GM12878 (cell line): Measurements from ENCODE around the gene SHANK3. TPM values are rescaled to one million over a fixed set of nuclear protein-coding genes. Genes with fewer than 3 reads are reported as not detected.

Experiments
- ATAC-seq: fragments of 200-7000 bp; cut with Tn5 transposase; 3 replicates; pipeline ENCODE4 v1.9.1; 2020; ENCODE audit warnings: mild to moderate bottlenecking, moderate library complexity
- BruUV-seq: library from RNA; stranded (reverse); fragments of 400-500 nt; replicated peaks from 2 replicates; lab custom pipeline; 2021; lab: Mats Ljungman, UMichigan
- CTCF ChIA-PET: fragments of 300-600 bp; sonication (Branson Sonifier 250); formaldehyde crosslinking; extraction: SDS; loops from one replicate; lab custom pipeline; 2021; ENCODE audit warnings: inconsistent platforms; lab: Yijun Ruan, JAX
- POLR2A ChIA-PET: fragments of 350-600 bp; formaldehyde crosslinking; extraction: SDS; loops from one replicate; lab custom pipeline; 2021; ENCODE audit warnings: inconsistent platforms; lab: Charles Lee
- RAD21 ChIA-PET: fragments of 300-600 bp; sonication (Branson Sonifier 250); formaldehyde crosslinking; loops from one replicate; lab custom pipeline; 2023; ENCODE audit warnings: antibody characterized with exemption; ENCODE audit not compliant: unreplicated experiment; lab: Charles Lee
- SMC1A ChIA-PET: fragments of 300-600 bp; sonication (Branson Sonifier 250); formaldehyde crosslinking; loops from one replicate; lab custom pipeline; 2023; ENCODE audit not compliant: unreplicated experiment, uncharacterized antibody; lab: Charles Lee
- DNase-seq: peaks from one replicate; pipeline ENCODE4 v3.0.0-alpha.2; 2011; ENCODE audit warnings: low read depth, low spot score
- FAIRE-seq: peaks from 3 replicates; lab custom pipeline; 2011; peaks lifted over from hg19 to GRCh38; lab: Jason Lieb, UNC
- H2AFZ ChIP-seq: 2 replicates; pipeline ENCODE4 v1.6.0; 2011; ENCODE audit warnings: low read depth, low read length, control low read depth; ENCODE audit not compliant: control insufficient read depth
- H3K27ac ChIP-seq: 2 replicates; pipeline ENCODE4 v1.5.1; 2011; ENCODE audit warnings: control low read depth; ENCODE audit not compliant: control insufficient read depth, insufficient read depth
- H3K27me3 ChIP-seq, 2 experiments: replicated peaks in 1 of 2; 2 replicates each; pipeline versions ENCODE4 v1.6.0 to v1.6.1; 2011; ENCODE audit warnings: low read length in 1 of 2; ENCODE audit not compliant: control insufficient read depth in 2 of 2, insufficient read depth in 2 of 2
- H3K36me3 ChIP-seq, 2 experiments: 2 replicates each; pipeline ENCODE4 v1.5.1; 2011; ENCODE audit warnings: low read length in 1 of 2; ENCODE audit not compliant: control insufficient read depth in 2 of 2, insufficient read depth in 2 of 2
- H3K4me1 ChIP-seq: 2 replicates; pipeline ENCODE4 v1.6.1; 2011; ENCODE audit warnings: mild to moderate bottlenecking, low read length, moderate library complexity, mixed read lengths; ENCODE audit not compliant: control insufficient read depth, insufficient read depth
- H3K4me2 ChIP-seq: 2 replicates; pipeline ENCODE4 v1.6.0; 2011; ENCODE audit warnings: control low read depth; ENCODE audit not compliant: control insufficient read depth, insufficient read depth
- H3K4me3 ChIP-seq: fragments of 200-600 bp; sonication (generic); 2 replicates; pipeline ENCODE4 v1.5.1; 2016
- H3K79me2 ChIP-seq: 2 replicates; pipeline ENCODE4 v1.6.0; 2011; ENCODE audit warnings: low read length; ENCODE audit not compliant: control insufficient read depth, insufficient read depth
- H3K9ac ChIP-seq: 2 replicates; pipeline ENCODE4 v1.8.0; 2011; ENCODE audit warnings: low read length, control low read depth, mixed read lengths; ENCODE audit not compliant: control insufficient read depth, insufficient read depth
- H3K9me3 ChIP-seq: replicated peaks from 3 replicates; pipeline ENCODE4 v1.5.1; 2011; ENCODE audit warnings: mild to moderate bottlenecking, low read length; ENCODE audit not compliant: control insufficient read depth, insufficient read depth
- H4K20me1 ChIP-seq: 2 replicates; pipeline ENCODE4 v1.6.0; 2011; ENCODE audit not compliant: control insufficient read depth, insufficient read depth
- ASH2L ChIP-seq: fragments of 300-600, 200-600 bp; sonication (generic); IDR thresholded peaks from 2 replicates; pipeline ENCODE4 v1.6.1; 2017; ENCODE audit warnings: low read depth, mild to moderate bottlenecking, borderline replicate concordance
- CBX3 ChIP-seq: fragments of 200-600 bp; sonication (generic); IDR thresholded peaks from 2 replicates; pipeline ENCODE4 v1.6.1; 2016; ENCODE audit warnings: low read depth, borderline replicate concordance
- CREM ChIP-seq: IDR thresholded peaks from 2 replicates; pipeline ENCODE4 v1.6.1; 2014; ENCODE audit warnings: antibody characterized with exemption, low read depth
- JUNB ChIP-seq: IDR thresholded peaks from 2 replicates; pipeline ENCODE4 v1.6.1; 2016; ENCODE audit warnings: antibody characterized with exemption, mild to moderate bottlenecking
- KLF5 ChIP-seq: fragments of 450-650 bp; IDR thresholded peaks from 2 replicates; pipeline ENCODE4 v1.6.1; 2014; ENCODE audit warnings: mild to moderate bottlenecking; ENCODE audit not compliant: partially characterized antibody
- RBBP5 ChIP-seq: fragments of 200-600 bp; sonication (generic); conservative IDR thresholded peaks from 2 replicates; pipeline ENCODE4 v1.6.1; 2016
- RUNX3 ChIP-seq: IDR thresholded peaks from 2 replicates; pipeline ENCODE4 v1.6.1; 2012; ENCODE audit warnings: low read length, inconsistent platforms
- SRF ChIP-seq, 2 experiments: IDR thresholded peaks; 2 replicates each; pipeline ENCODE4 v1.6.1; 2011; ENCODE audit warnings: low read depth in 2 of 2, low read length in 2 of 2, mild to moderate bottlenecking in 1 of 2, moderate library complexity in 1 of 2
- STAT3 ChIP-seq: IDR thresholded peaks from 2 replicates; pipeline ENCODE4 v1.6.1; 2011; ENCODE audit warnings: low read depth, low read length, improper control_type of control experiment
- TAF1 ChIP-seq: IDR thresholded peaks from 2 replicates; pipeline ENCODE4 v1.6.1; 2011; ENCODE audit warnings: mild to moderate bottlenecking, low read depth, low read length, borderline replicate concordance
- ZNF274 ChIP-seq: IDR thresholded peaks from one replicate; pipeline ENCODE4 v1.8.0; 2011; ENCODE audit not compliant: insufficient read length, insufficient read depth
- WGBS: methylation state at CpG from one replicate; pipeline ENCODE4 v1.1.6; 2016; ENCODE audit warnings: low lambda C conversion rate; ENCODE audit not compliant: insufficient replicate concordance, insufficient coverage; ENCODE audit errors: missing lambda C conversion rate; 5-methylcytosine and 5-hydroxymethylcytosine counted together
- in situ Hi-C: fragments of 300-500 bp; cut with MboI; formaldehyde crosslinking; loops from 9 replicates; pipeline ENCODE4 v1.14.3; 2018; ENCODE audit warnings: mixed read lengths
- intact Hi-C: fragments of 100-400 bp; cut with micrococcal nuclease; formaldehyde crosslinking; loops from one replicate; pipeline ENCODE4 v1.14.2; 2022; ENCODE audit not compliant: unreplicated experiment
- polyA plus RNA-seq, 11 experiments: library from polyadenylated mRNA; depleted of rRNA in 4 of 11; unstranded in 6 of 11; stranded (reverse) in 5 of 11; fragments of >200 nt; fragmentation: Nextera tagmentation in 4 of 11; fragmentation: Illumina TruSeq in 1 of 11; extraction: Ambion mirVana in 4 of 11; extraction: Trizol in 1 of 11; gene quantifications; 1 replicate in 1 of 11; 2 replicates in 10 of 11; pipeline versions ENCODE4 v1.2.1 to v1.2.3, GENCODE V29; 2011 to 2016; ENCODE audit warnings: inconsistent platforms in 2 of 11, missing spikeins in 2 of 11, low read depth in 1 of 11
- total RNA-seq, 4 experiments: library from RNA; depleted of rRNA in 3 of 4; stranded (reverse); fragments of >200 nt in 3 of 4; fragmentation: Illumina TruSeq in 1 of 4; extraction: Trizol in 1 of 4; gene quantifications; 2 replicates each; pipeline versions ENCODE4 v1.2.1 to v1.2.3, GENCODE V29; 2013 to 2021
- TF ChIP-seq, protein P1 (sequence below): IDR thresholded peaks from 2 replicates; pipeline ENCODE4 v1.6.1; 2011; ENCODE audit warnings: borderline replicate concordance, low read depth, mild to moderate bottlenecking, moderate library complexity, low read length; ENCODE audit not compliant: insufficient read depth, poor library complexity, severe bottlenecking
- TF ChIP-seq, protein P2 (sequence below): IDR thresholded peaks from 2 replicates; pipeline ENCODE4 v1.6.1; 2011; ENCODE audit warnings: mild to moderate bottlenecking, low read depth, low read length, moderate library complexity; ENCODE audit not compliant: insufficient replicate concordance
- TF ChIP-seq, protein P3 (sequence below): fragments of 450-650 bp; IDR thresholded peaks from 2 replicates; pipeline ENCODE4 v1.6.1; 2014; ENCODE audit warnings: mild to moderate bottlenecking
- TF ChIP-seq, protein P4 (sequence below): IDR thresholded peaks from 2 replicates; pipeline ENCODE4 v1.6.1; 2012; ENCODE audit warnings: low read length, inconsistent platforms
- TF ChIP-seq, protein P5 (sequence below): fragments of 450-650 bp; IDR thresholded peaks from 2 replicates; pipeline ENCODE4 v1.6.1; 2016; ENCODE audit warnings: mild to moderate bottlenecking, moderate library complexity, borderline replicate concordance

The SHANK3 gene
- total and polyA plus RNA-seq, 10 of the 15 experiments (the other 5 are each of a cell fraction or from before 2014, with no cell fraction given) = under 0.01 to 0.10 (median 0.05) TPM; not detected in 6

DNA sequence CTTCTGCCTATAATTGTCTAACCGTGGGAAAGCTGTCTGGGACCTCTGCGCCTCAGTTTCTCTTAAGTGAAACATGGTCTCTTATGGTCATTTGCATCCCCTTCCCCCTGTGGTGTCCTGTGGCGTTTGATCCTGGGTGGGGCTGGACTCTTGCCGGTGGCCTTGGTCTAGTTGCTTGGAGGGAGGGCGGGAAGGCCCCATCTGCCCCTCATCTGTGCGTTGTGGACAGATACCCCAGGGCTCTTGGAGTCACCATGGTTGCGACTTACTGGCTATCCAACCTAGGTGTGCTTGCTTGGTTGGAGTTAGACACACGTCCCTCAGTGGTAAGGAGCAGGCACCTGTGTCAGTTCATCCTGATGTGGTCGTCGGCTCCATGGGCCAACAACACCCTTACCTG, 15.2 kb downstream of the SHANK3 start:
- in situ Hi-C loops = no loop called here

More for the DNA sequence above, 15.2 kb downstream of the SHANK3 start:
- ChIA-PET SMC1A (no interaction called here), CTCF (no interaction called here), POLR2A (no interaction called here), RAD21 (no interaction called here)
- no peak overlapping the region for H3K4me2 ChIP-seq
- no peak for FAIRE-seq
- no peak for TF ChIP-seq KLF5
- no peak for TF ChIP-seq JUNB
- no peak for TF ChIP-seq TAF1
- TF ChIP-seq ASH2L = no peak
- TF ChIP-seq, protein P1, sequence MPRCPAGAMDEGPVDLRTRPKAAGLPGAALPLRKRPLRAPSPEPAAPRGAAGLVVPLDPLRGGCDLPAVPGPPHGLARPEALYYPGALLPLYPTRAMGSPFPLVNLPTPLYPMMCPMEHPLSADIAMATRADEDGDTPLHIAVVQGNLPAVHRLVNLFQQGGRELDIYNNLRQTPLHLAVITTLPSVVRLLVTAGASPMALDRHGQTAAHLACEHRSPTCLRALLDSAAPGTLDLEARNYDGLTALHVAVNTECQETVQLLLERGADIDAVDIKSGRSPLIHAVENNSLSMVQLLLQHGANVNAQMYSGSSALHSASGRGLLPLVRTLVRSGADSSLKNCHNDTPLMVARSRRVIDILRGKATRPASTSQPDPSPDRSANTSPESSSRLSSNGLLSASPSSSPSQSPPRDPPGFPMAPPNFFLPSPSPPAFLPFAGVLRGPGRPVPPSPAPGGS = no peak
- TF ChIP-seq, protein P2, sequence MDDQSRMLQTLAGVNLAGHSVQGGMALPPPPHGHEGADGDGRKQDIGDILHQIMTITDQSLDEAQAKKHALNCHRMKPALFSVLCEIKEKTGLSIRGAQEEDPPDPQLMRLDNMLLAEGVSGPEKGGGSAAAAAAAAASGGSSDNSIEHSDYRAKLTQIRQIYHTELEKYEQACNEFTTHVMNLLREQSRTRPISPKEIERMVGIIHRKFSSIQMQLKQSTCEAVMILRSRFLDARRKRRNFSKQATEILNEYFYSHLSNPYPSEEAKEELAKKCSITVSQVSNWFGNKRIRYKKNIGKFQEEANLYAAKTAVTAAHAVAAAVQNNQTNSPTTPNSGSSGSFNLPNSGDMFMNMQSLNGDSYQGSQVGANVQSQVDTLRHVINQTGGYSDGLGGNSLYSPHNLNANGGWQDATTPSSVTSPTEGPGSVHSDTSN = no peak
- no peak for TF ChIP-seq ZNF274
- TF ChIP-seq, protein P3, sequence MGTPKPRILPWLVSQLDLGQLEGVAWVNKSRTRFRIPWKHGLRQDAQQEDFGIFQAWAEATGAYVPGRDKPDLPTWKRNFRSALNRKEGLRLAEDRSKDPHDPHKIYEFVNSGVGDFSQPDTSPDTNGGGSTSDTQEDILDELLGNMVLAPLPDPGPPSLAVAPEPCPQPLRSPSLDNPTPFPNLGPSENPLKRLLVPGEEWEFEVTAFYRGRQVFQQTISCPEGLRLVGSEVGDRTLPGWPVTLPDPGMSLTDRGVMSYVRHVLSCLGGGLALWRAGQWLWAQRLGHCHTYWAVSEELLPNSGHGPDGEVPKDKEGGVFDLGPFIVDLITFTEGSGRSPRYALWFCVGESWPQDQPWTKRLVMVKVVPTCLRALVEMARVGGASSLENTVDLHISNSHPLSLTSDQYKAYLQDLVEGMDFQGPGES = no peak
- TF ChIP-seq SRF (IDR thresholded peaks at IDR 0.05; ENCODE audit: low read depth in 2 of 2, low read length in 2 of 2) = no peak
- TF ChIP-seq, protein P4, sequence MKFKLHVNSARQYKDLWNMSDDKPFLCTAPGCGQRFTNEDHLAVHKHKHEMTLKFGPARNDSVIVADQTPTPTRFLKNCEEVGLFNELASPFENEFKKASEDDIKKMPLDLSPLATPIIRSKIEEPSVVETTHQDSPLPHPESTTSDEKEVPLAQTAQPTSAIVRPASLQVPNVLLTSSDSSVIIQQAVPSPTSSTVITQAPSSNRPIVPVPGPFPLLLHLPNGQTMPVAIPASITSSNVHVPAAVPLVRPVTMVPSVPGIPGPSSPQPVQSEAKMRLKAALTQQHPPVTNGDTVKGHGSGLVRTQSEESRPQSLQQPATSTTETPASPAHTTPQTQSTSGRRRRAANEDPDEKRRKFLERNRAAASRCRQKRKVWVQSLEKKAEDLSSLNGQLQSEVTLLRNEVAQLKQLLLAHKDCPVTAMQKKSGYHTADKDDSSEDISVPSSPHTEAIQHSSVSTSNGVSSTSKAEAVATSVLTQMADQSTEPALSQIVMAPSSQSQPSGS = no peak
- no peak for TF ChIP-seq RBBP5
- no peak for TF ChIP-seq STAT3
- TF ChIP-seq CREM = no peak
- TF ChIP-seq RUNX3 = no peak
- TF ChIP-seq CBX3 = no peak
- TF ChIP-seq, protein P5, sequence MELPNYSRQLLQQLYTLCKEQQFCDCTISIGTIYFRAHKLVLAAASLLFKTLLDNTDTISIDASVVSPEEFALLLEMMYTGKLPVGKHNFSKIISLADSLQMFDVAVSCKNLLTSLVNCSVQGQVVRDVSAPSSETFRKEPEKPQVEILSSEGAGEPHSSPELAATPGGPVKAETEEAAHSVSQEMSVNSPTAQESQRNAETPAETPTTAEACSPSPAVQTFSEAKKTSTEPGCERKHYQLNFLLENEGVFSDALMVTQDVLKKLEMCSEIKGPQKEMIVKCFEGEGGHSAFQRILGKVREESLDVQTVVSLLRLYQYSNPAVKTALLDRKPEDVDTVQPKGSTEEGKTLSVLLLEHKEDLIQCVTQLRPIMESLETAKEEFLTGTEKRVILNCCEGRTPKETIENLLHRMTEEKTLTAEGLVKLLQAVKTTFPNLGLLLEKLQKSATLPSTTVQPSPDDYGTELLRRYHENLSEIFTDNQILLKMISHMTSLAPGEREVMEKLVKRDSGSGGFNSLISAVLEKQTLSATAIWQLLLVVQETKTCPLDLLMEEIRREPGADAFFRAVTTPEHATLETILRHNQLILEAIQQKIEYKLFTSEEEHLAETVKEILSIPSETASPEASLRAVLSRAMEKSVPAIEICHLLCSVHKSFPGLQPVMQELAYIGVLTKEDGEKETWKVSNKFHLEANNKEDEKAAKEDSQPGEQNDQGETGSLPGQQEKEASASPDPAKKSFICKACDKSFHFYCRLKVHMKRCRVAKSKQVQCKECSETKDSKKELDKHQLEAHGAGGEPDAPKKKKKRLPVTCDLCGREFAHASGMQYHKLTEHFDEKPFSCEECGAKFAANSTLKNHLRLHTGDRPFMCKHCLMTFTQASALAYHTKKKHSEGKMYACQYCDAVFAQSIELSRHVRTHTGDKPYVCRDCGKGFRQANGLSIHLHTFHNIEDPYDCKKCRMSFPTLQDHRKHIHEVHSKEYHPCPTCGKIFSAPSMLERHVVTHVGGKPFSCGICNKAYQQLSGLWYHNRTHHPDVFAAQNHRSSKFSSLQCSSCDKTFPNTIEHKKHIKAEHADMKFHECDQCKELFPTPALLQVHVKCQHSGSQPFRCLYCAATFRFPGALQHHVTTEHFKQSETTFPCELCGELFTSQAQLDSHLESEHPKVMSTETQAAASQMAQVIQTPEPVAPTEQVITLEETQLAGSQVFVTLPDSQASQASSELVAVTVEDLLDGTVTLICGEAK = no peak
- H3K27me3 ChIP-seq = no peaks in the 10 kb centered on the region; a peak in 2 of 4 replicates
- ATAC-seq = no peak
- DNase-seq = no peak
- intact Hi-C loops = no loop called here
- H4K20me1 ChIP-seq = no peaks in the 10 kb centered on the region
- no peak overlapping the region for H3K4me3 ChIP-seq
- H3K27ac ChIP-seq = no peak overlapping the region
- no peak overlapping the region for H2AFZ ChIP-seq
- BruUV-seq = no TSS peak
- no peak overlapping the region for H3K9ac ChIP-seq
- H3K79me2 ChIP-seq = no peaks in the 10 kb centered on the region
- H3K36me3 ChIP-seq = no peaks in the 10 kb centered on the region
- H3K4me1 ChIP-seq = no peaks in the 10 kb centered on the region
- H3K9me3 ChIP-seq = no peaks in the 10 kb centered on the region; the same call in 2 of the 3 replicates
- 57% methylated on average over 10 of the region's 10 CpGs for WGBS
